OCI-LY7 (cell line): Measurements from ENCODE around the gene ASB10. TPM values are rescaled to one million over a fixed set of nuclear protein-coding genes. Genes with fewer than 3 reads are reported as not detected.

Experiments used
- BruUV-seq: library from RNA; stranded (reverse); fragments of 400-500 nt; replicated peaks from 2 replicates; lab custom pipeline; 2021; lab: Mats Ljungman, UMichigan
- CTCF ChIA-PET: fragments of 300-600 bp; sonication (Branson Sonifier 250); formaldehyde crosslinking; loops from one replicate; lab custom pipeline; 2022; ENCODE audit warnings: antibody characterized with exemption; ENCODE audit not compliant: unreplicated experiment; lab: Charles Lee
- POLR2A ChIA-PET: fragments of 300-600 bp; sonication (Branson Sonifier 250); formaldehyde crosslinking; loops from one replicate; lab custom pipeline; 2022; ENCODE audit warnings: antibody characterized with exemption; lab: Charles Lee
- DNase-seq: peaks from one replicate; pipeline ENCODE4 v3.0.0-alpha.2; 2015; ENCODE audit warnings: low spot score
- H2AFZ ChIP-seq: fragments of 200-600 bp; sonication (generic), shearing (Covaris generic); 2 replicates; pipeline ENCODE4 v1.6.1; 2014; ENCODE audit warnings: mild to moderate bottlenecking, antibody characterized with exemption, low read length, moderate library complexity
- H3K27ac ChIP-seq: fragments of 200-600 bp; sonication (generic); 2 replicates; pipeline ENCODE4 v1.5.1; 2014; ENCODE audit warnings: mixed run types, low read depth, mild to moderate bottlenecking, moderate library complexity, low read length, inconsistent platforms; ENCODE audit not compliant: poor library complexity, severe bottlenecking
- H3K36me3 ChIP-seq: fragments of 200-600 bp; sonication (generic); 2 replicates; pipeline ENCODE4 v1.6.1; 2014; ENCODE audit warnings: mild to moderate bottlenecking, antibody characterized with exemption, low read length, moderate library complexity, mixed read lengths; ENCODE audit not compliant: insufficient read depth
- H3K4me1 ChIP-seq: fragments of 200-600 bp; sonication (generic); 2 replicates; pipeline ENCODE4 v1.5.1; 2014; ENCODE audit warnings: mild to moderate bottlenecking, low read length; ENCODE audit not compliant: insufficient read depth, poor library complexity, severe bottlenecking
- H3K4me2 ChIP-seq: fragments of 200-600 bp; sonication (generic); 2 replicates; pipeline ENCODE4 v1.6.1; 2014; ENCODE audit warnings: mild to moderate bottlenecking, low read length
- H3K4me3 ChIP-seq: fragments of 200-600 bp; sonication (generic); 2 replicates; pipeline ENCODE4 v1.5.1; 2014; ENCODE audit warnings: mild to moderate bottlenecking, low read depth, low read length; ENCODE audit not compliant: poor library complexity, severe bottlenecking
- H3K79me2 ChIP-seq: fragments of 200-600 bp; sonication (generic); 2 replicates; pipeline ENCODE4 v1.6.1; 2016; ENCODE audit warnings: low read depth, mild to moderate bottlenecking, low read length, moderate library complexity, mixed read lengths; ENCODE audit not compliant: insufficient read depth
- H3K9me2 ChIP-seq: fragments of 200-600 bp; sonication (generic); 2 replicates; pipeline ENCODE4 v1.6.1; 2016; ENCODE audit warnings: mild to moderate bottlenecking, low read length, mixed read lengths; ENCODE audit not compliant: insufficient read depth
- H3K9me3 ChIP-seq: fragments of 200-600 bp; sonication (generic); 2 replicates; pipeline ENCODE4 v1.6.1; 2014; ENCODE audit warnings: mild to moderate bottlenecking, mixed run types, low read length, mixed read lengths
- H4K20me1 ChIP-seq: fragments of 200-600 bp; sonication (generic); 2 replicates; pipeline ENCODE4 v1.6.1; 2014; ENCODE audit warnings: mild to moderate bottlenecking, antibody characterized with exemption, low read length, moderate library complexity, mixed read lengths; ENCODE audit not compliant: insufficient read depth
- CTCF ChIP-seq: fragments of 200-600 bp; sonication (generic); conservative IDR thresholded peaks from 2 replicates; pipeline ENCODE4 v1.5.1; 2014; ENCODE audit warnings: mild to moderate bottlenecking, antibody characterized with exemption, low read length, moderate library complexity, mixed read lengths
- EZH2phosphoT487 ChIP-seq: fragments of 200-600 bp; sonication (generic); IDR thresholded peaks from 2 replicates; pipeline ENCODE4 v1.6.1; 2018; ENCODE audit warnings: low read depth, borderline replicate concordance, mild to moderate bottlenecking, mixed run types, antibody characterized with exemption, low read length, moderate library complexity, mixed read lengths
- intact Hi-C: fragments of 100-400 bp; cut with micrococcal nuclease; formaldehyde crosslinking; loops from one replicate; pipeline ENCODE4 v1.10.0; 2022; ENCODE audit not compliant: unreplicated experiment
- total RNA-seq, 2 experiments: library from RNA; depleted of rRNA in 1 of 2; stranded (reverse); fragments of >200 nt in 1 of 2; shearing (Covaris generic) in 1 of 2; gene quantifications; 2 replicates each; pipeline ENCODE4 v1.2.3, GENCODE V29; 2014 to 2022

ASB10 gene
- total RNA-seq, 2 experiments from 2014 or later, result not detected

GRCh38 chr7:151226560-151226874, 39.5 kb upstream of the ASB10 start:
- POLR2A ChIA-PET, result interaction anchor here (0.6 to 1.1 kb wide), 2 partner anchors 17 to 146 kb away, joined by 3 read pairs; partner anchors contain the start of gene FASTK
- Histone ChIP-seq H2AFZ (peak overlapping the region; percentile 56; the same call in 1 of the 2 replicates), H3K4me1 (peaks cover 27% of the 10 kb centered on the region), H3K36me3 (peaks cover 41% of the 10 kb centered on the region), H4K20me1 (peaks cover 4% of the 10 kb centered on the region), H3K79me2 (peaks cover 22% of the 10 kb centered on the region), H3K9me2 (no peaks in the 10 kb centered on the region), H3K9me3 (no peaks in the 10 kb centered on the region), H3K4me2 (peak overlapping the region; percentile 100), H3K4me3 (peak overlapping the region; percentile 94), H3K27ac (peak overlapping the region; percentile 4)
- CTCF ChIA-PET, result interaction anchor here (0.9 to 1.4 kb wide), 2 partner anchors 18 to 125 kb away, joined by 4 to 8 read pairs; no protein-coding TSS in a partner anchor
- TF ChIP-seq CTCF, result no peak
- intact Hi-C loops, result loop anchor here (5.0 kb wide), 1 partner anchor 144 kb away; the partner anchor contains the start of genes FASTK and TMUB1
- no peak for DNase-seq
- BruUV-seq, result TSS peak; percentile 28

- H3K4me1 ChIP-seq, result peaks cover 22% of the 10 kb centered on the region
- H3K27ac ChIP-seq, result no peak overlapping the region
- DNase-seq, result no peak
- peak overlapping the region; percentile 100 for H3K4me2 ChIP-seq
- TF ChIP-seq CTCF, result no peak
- no peak for TF ChIP-seq EZH2phosphoT487
- intact Hi-C loops, result loop anchor here (5.0 kb wide), 1 partner anchor 144 kb away; the partner anchor contains the start of genes FASTK and TMUB1
- no peak overlapping the region for H2AFZ ChIP-seq
- POLR2A ChIA-PET, result interaction anchor here (0.6 kb wide), 1 partner anchor 656 kb away, joined by 3 read pairs; no protein-coding TSS in a partner anchor
- H3K79me2 ChIP-seq, result peaks cover 22% of the 10 kb centered on the region
- no peaks in the 10 kb centered on the region for H3K9me3 ChIP-seq
- BruUV-seq, result no TSS peak
- H4K20me1 ChIP-seq, result peaks cover 4% of the 10 kb centered on the region
- H3K9me2 ChIP-seq, result no peaks in the 10 kb centered on the region
- H3K36me3 ChIP-seq, result peaks cover 44% of the 10 kb centered on the region
- CTCF ChIA-PET, result interaction anchor here (0.9 kb wide), 1 partner anchor 18 kb away, joined by 4 read pairs; no protein-coding TSS in a partner anchor
- peak overlapping the region; percentile 94 for H3K4me3 ChIP-seq
Observed at GRCh38 chr7:151225948-151226510, 39.0 kb upstream of the ASB10 start.

GRCh38 chr7:151223728-151224127, 36.7 kb upstream of the ASB10 start:
- Histone ChIP-seq H3K9me3 (no peaks in the 10 kb centered on the region), H3K27ac (no peak overlapping the region), H2AFZ (no peak overlapping the region), H3K4me2 (no peak overlapping the region), H3K4me3 (no peak overlapping the region), H3K4me1 (peaks cover 22% of the 10 kb centered on the region), H3K79me2 (peaks cover 22% of the 10 kb centered on the region), H4K20me1 (peaks cover 4% of the 10 kb centered on the region), H3K36me3 (peaks cover 67% of the 10 kb centered on the region), H3K9me2 (no peaks in the 10 kb centered on the region)
- TF ChIP-seq CTCF, result 0 out of 2 replicates have a peak, but pooled peaks have one; percentile 22
- TF ChIP-seq EZH2phosphoT487, result no peak
- CTCF ChIA-PET, result no interaction called here
- POLR2A ChIA-PET, result interaction anchor here (0.7 kb wide), 1 partner anchor 427 kb away, joined by 3 read pairs; no protein-coding TSS in a partner anchor
- DNase-seq, result no peak
- intact Hi-C loops, result no loop called here
- BruUV-seq, result no TSS peak
